ENCODE measurements around the gene MAPK9.
"Not testable (repeated sequence)": the region's sequence is repeated elsewhere in the genome, so short reads cannot be mapped to it uniquely, and the experiment has no call there.

Gene MAPK9

GRCh38 chr5:180326989-180327565, 35.2 kb upstream of the MAPK9 start:
- no peak for DNase-seq (ENCODE audit: low read depth)

- DNase-seq (ENCODE audit: low read depth), result no peak
These were observed 32.7 kb upstream of the MAPK9 start for GRCh38 chr5:180324601-180324950.

- DNase-seq (ENCODE audit: low read depth), result no peak
These were observed 32.2 kb upstream of the MAPK9 start for GRCh38 chr5:180323941-180324600.

GRCh38 chr5:180323160-180323559, 31.3 kb upstream of the MAPK9 start:
- DNase-seq (ENCODE audit: low read depth), result no peak

GRCh38 chr5:180318456-180319089, 26.7 kb upstream of the MAPK9 start:
- no peak for DNase-seq (ENCODE audit: low read depth)

GRCh38 chr5:180316586-180316985, 24.7 kb upstream of the MAPK9 start:
- DNase-seq (ENCODE audit: low read depth), result no peak

GRCh38 chr5:180315762-180316212, 23.9 kb upstream of the MAPK9 start:
- no peak for DNase-seq (ENCODE audit: low read depth)

GRCh38 chr5:180313677-180314505, 22.0 kb upstream of the MAPK9 start:
- no peak for DNase-seq (ENCODE audit: low read depth)

- no peak for DNase-seq (ENCODE audit: low read depth)
These were observed 19.3 kb upstream of the MAPK9 start for GRCh38 chr5:180311216-180311615.

GRCh38 chr5:180306796-180307195, 14.9 kb upstream of the MAPK9 start:
- DNase-seq (ENCODE audit: low read depth), result no peak

- DNase-seq (ENCODE audit: low read depth), result no peak
These were observed 13.6 kb upstream of the MAPK9 start for GRCh38 chr5:180305481-180305880.

GRCh38 chr5:180304431-180305375, 12.8 kb upstream of the MAPK9 start:
- DNase-seq (ENCODE audit: low read depth), result no peak

- no peak for DNase-seq (ENCODE audit: low read depth)
These were observed 12.1 kb upstream of the MAPK9 start for GRCh38 chr5:180304016-180304292.

- DNase-seq (ENCODE audit: low read depth), result no peak
These were observed 11.5 kb upstream of the MAPK9 start for GRCh38 chr5:180303226-180304015.

GRCh38 chr5:180302256-180302655, 10.4 kb upstream of the MAPK9 start:
- no peak for DNase-seq (ENCODE audit: low read depth)

- no peak for DNase-seq (ENCODE audit: low read depth)
These were observed 9.4 kb upstream of the MAPK9 start for GRCh38 chr5:180301253-180301652.

GRCh38 chr5:180299526-180299925, 7.6 kb upstream of the MAPK9 start:
- no peak for DNase-seq (ENCODE audit: low read depth)

- DNase-seq (ENCODE audit: low read depth), result not testable (repeated sequence)
These were observed 7.1 kb upstream of the MAPK9 start for GRCh38 chr5:180299014-180299413.

- DNase-seq (ENCODE audit: low read depth), result no peak
These were observed 5.9 kb upstream of the MAPK9 start for GRCh38 chr5:180297587-180298282.

- no peak for DNase-seq (ENCODE audit: low read depth)
These were observed 4.9 kb upstream of the MAPK9 start for GRCh38 chr5:180296771-180297170.

Measured in GM04503 (cell line).